GM19193 (cell line): ENCODE results near the gene CD300E.

Experiments used
- POLR2A ChIP-seq: IDR thresholded peaks from 4 replicates; pipeline ENCODE4 v1.6.1; 2011; ENCODE audit not compliant: insufficient read depth, insufficient read length; ENCODE audit errors: extremely low read depth

The CD300E gene

DNA sequence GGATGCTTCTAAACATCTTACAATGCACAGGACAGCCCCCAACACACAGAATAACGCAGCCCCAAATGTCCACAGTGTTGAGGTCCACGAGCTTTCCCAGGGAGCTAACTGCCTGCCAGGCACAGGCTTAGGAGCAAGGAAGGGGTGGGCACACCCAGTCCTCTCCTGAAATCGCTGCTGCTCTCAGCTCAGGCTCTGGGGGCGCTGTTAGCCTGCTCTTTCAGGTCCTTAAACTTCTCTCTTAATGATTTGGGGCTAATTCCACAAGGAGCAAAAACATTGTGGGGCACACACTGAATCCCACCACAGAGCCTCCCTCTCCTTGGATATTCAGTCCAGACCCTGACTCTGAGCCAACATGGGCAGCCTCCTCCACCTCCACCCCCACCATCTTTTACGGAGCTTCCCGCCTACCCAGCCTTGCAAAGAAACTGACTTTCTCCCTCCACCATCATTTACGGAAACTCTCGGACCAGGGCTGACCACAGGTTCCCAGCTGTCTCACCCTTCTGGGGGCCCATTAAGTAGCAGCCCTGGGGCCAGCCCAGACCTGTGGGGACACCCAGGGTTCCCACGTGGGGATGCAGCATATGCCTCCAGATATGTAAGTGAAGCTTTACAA lies 57.3 kb downstream of the CD300E start:
- TF ChIP-seq POLR2A: no peak

DNA sequence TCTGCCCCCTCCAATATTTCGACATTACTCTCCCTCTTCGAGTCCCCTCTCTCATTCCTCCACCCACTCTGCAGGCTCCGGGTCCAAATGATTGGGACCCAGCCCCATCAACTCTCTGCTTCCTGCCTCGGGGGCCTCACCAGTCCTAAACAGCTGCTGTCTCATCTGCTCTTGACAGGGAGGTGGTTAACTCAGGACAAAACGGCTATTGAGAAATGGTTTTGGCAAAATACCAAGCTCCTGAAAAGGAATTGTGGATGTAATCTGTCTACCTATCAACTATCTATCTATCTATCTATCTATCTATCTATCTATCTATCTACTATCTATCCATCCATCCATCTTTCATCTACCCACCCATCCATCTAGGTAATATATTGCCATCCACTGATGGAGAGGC lies 58.4 kb downstream of the CD300E start:
- TF ChIP-seq POLR2A: no peak

DNA sequence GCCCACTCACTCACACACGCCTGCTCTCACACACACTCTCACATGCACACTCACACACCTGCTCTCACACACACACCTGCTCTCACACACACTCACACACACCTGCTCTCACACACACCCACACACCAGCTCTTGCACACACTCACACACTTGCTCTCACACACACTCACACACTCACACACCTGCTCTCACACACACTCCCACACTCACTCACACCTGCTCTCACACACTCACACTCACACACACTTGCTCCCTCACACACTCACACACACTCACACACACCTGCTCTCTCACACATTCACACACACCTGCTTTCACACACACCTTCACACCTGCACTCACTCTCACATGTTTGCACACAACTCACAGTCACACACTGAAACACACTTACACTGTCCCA lies 60.2 kb downstream of the CD300E start:
- no peak for TF ChIP-seq POLR2A

DNA sequence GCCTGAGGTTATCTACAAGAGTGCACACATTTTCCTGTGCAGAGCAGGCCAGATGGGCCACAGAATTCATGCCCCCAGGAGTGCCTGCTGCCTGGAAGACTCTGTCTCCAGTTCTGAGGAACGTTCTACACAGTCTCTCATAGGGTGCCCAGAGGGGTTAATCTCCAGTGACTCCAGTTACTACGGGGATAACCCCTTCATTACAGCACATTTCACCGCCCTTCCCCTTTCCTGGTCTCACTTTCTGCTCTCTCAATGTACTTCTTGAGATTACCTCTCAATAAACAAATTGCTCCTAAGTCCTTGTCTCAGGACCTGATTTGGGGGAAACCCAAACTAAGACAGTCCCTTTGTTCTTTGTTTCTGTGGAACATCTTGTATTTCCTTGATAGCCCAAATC lies 62.0 kb downstream of the CD300E start:
- no peak for TF ChIP-seq POLR2A
